WTC11 (cell line): ENCODE results near the gene CDH11.

ENCODE experiments used
- CREB1 ChIP-seq: sonication (generic); formaldehyde crosslinking; IDR thresholded peaks from 2 replicates; pipeline ENCODE4 v1.8.0; 2023; ENCODE audit warnings: mild to moderate bottlenecking, missing genetic modification reagents
- CTCF ChIP-seq: fragments of 200-600 bp; IDR thresholded peaks from 2 replicates; pipeline ENCODE4 v1.8.0; 2022; ENCODE audit warnings: antibody characterized with exemption
- E2F4 ChIP-seq: sonication (generic); formaldehyde crosslinking; IDR thresholded peaks from 2 replicates; pipeline ENCODE4 v1.8.1; 2022; ENCODE audit warnings: low read depth, mild to moderate bottlenecking, moderate library complexity, missing genetic modification reagents, borderline replicate concordance
- ETV6 ChIP-seq: sonication (generic); formaldehyde crosslinking; IDR thresholded peaks from 2 replicates; pipeline ENCODE4 v1.8.1; 2022; ENCODE audit warnings: mild to moderate bottlenecking, missing genetic modification reagents
- IRF2 ChIP-seq: sonication (generic); formaldehyde crosslinking; IDR thresholded peaks from 2 replicates; pipeline ENCODE4 v1.8.0; 2022; ENCODE audit warnings: low read depth, missing genetic modification reagents, borderline replicate concordance
- NR1H2 ChIP-seq: sonication (generic); formaldehyde crosslinking; IDR thresholded peaks from 2 replicates; pipeline ENCODE4 v1.9.0; 2021; ENCODE audit warnings: mild to moderate bottlenecking, moderate library complexity, missing genetic modification reagents
- TCF7 ChIP-seq: sonication (generic); formaldehyde crosslinking; IDR thresholded peaks from 2 replicates; pipeline ENCODE4 v1.8.0; 2022; ENCODE audit warnings: mild to moderate bottlenecking, low read depth, missing genetic modification reagents, moderate library complexity
- ZBTB21 ChIP-seq: sonication (generic); formaldehyde crosslinking; IDR thresholded peaks from 2 replicates; pipeline ENCODE4 v1.8.1; 2023; ENCODE audit warnings: mild to moderate bottlenecking, missing genetic modification reagents, borderline replicate concordance
- ZNF263 ChIP-seq: sonication (generic); formaldehyde crosslinking; IDR thresholded peaks from 2 replicates; pipeline ENCODE4 v1.8.1; 2022; ENCODE audit warnings: low read depth, mild to moderate bottlenecking, moderate library complexity, missing genetic modification reagents
- TF ChIP-seq, protein P1 (sequence below): sonication (generic); formaldehyde crosslinking; IDR thresholded peaks from 2 replicates; pipeline ENCODE4 v1.8.1; 2022; ENCODE audit warnings: low read depth, missing genetic modification reagents, borderline replicate concordance
- TF ChIP-seq, protein P2 (sequence below): sonication (generic); formaldehyde crosslinking; IDR thresholded peaks from 2 replicates; pipeline ENCODE4 v1.8.0; 2022; ENCODE audit warnings: mild to moderate bottlenecking, missing genetic modification reagents
- TF ChIP-seq, protein P3 (sequence below): sonication (generic); formaldehyde crosslinking; IDR thresholded peaks from 2 replicates; pipeline ENCODE4 v1.8.0; 2022; ENCODE audit warnings: missing genetic modification reagents

DNA sequence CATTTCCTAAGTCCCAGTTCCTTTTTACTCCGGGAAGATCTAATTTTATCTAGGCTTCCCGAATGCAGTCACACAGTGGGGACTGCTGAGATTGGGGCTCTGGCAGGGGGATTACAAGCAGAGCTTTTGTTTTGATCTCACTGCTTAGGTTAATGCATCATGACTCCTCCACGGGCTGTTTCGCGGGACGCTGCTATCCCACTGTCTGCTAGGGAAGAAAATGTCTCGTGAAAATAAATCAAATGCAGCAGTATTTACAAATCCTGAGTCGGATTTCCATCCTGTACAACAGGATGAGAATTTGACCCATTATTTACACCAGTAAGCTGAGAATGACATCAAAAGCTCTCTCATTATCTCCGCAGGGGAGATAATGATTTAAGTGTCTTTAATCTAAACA is 83.8 kb downstream of the CDH11 start:
- TF ChIP-seq ZNF263, result no peak
- TF ChIP-seq CTCF, result no peak
- TF ChIP-seq, protein P1, sequence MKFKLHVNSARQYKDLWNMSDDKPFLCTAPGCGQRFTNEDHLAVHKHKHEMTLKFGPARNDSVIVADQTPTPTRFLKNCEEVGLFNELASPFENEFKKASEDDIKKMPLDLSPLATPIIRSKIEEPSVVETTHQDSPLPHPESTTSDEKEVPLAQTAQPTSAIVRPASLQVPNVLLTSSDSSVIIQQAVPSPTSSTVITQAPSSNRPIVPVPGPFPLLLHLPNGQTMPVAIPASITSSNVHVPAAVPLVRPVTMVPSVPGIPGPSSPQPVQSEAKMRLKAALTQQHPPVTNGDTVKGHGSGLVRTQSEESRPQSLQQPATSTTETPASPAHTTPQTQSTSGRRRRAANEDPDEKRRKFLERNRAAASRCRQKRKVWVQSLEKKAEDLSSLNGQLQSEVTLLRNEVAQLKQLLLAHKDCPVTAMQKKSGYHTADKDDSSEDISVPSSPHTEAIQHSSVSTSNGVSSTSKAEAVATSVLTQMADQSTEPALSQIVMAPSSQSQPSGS (CRISPR knock-in tag), result no peak
- no peak for TF ChIP-seq IRF2 (CRISPR knock-in tag)
- TF ChIP-seq, protein P2, sequence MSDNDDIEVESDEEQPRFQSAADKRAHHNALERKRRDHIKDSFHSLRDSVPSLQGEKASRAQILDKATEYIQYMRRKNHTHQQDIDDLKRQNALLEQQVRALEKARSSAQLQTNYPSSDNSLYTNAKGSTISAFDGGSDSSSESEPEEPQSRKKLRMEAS (CRISPR knock-in tag), result no peak
- no peak for TF ChIP-seq TCF7
- TF ChIP-seq ZBTB21, result no peak
- no peak for TF ChIP-seq ETV6 (CRISPR knock-in tag)
- TF ChIP-seq E2F4, result no peak
- TF ChIP-seq CREB1 (CRISPR knock-in tag), result no peak
- TF ChIP-seq NR1H2 (CRISPR knock-in tag), result no peak
- TF ChIP-seq, protein P3, sequence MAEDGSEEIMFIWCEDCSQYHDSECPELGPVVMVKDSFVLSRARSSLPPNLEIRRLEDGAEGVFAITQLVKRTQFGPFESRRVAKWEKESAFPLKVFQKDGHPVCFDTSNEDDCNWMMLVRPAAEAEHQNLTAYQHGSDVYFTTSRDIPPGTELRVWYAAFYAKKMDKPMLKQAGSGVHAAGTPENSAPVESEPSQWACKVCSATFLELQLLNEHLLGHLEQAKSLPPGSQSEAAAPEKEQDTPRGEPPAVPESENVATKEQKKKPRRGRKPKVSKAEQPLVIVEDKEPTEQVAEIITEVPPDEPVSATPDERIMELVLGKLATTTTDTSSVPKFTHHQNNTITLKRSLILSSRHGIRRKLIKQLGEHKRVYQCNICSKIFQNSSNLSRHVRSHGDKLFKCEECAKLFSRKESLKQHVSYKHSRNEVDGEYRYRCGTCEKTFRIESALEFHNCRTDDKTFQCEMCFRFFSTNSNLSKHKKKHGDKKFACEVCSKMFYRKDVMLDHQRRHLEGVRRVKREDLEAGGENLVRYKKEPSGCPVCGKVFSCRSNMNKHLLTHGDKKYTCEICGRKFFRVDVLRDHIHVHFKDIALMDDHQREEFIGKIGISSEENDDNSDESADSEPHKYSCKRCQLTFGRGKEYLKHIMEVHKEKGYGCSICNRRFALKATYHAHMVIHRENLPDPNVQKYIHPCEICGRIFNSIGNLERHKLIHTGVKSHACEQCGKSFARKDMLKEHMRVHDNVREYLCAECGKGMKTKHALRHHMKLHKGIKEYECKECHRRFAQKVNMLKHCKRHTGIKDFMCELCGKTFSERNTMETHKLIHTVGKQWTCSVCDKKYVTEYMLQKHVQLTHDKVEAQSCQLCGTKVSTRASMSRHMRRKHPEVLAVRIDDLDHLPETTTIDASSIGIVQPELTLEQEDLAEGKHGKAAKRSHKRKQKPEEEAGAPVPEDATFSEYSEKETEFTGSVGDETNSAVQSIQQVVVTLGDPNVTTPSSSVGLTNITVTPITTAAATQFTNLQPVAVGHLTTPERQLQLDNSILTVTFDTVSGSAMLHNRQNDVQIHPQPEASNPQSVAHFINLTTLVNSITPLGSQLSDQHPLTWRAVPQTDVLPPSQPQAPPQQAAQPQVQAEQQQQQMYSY (CRISPR knock-in tag), result no peak
